HEK293 (cell line): ENCODE data around the gene IDNK.
A peak's percentile ranks its signal among the peaks of the same experiment; 100 is the strongest.

Source experiments
- GLIS2 ChIP-seq: fragments of 450-650 bp; formaldehyde crosslinking; IDR thresholded peaks from 2 replicates; pipeline ENCODE4 v1.5.1; 2016; ENCODE audit warnings: missing biosample characterization, missing genetic modification characterization
- HOXA7 ChIP-seq: sonication (generic); formaldehyde crosslinking; IDR thresholded peaks from 2 replicates; pipeline ENCODE4 v1.8.1; 2022; ENCODE audit warnings: missing genetic modification reagents, borderline replicate concordance
- TCF7L2 ChIP-seq: IDR thresholded peaks from 2 replicates; pipeline ENCODE4 v1.6.1; 2011; ENCODE audit warnings: low read depth, mild to moderate bottlenecking, inconsistent platforms, low read length, moderate library complexity, borderline replicate concordance
- ZNF169 ChIP-seq: fragments of 450-650 bp; formaldehyde crosslinking; IDR thresholded peaks from 2 replicates; pipeline ENCODE4 v1.5.1; 2016; ENCODE audit warnings: missing biosample characterization, missing genetic modification characterization
- ZNF221 ChIP-seq: fragments of 450-650 bp; formaldehyde crosslinking; IDR thresholded peaks from 2 replicates; pipeline ENCODE4 v1.5.1; 2017; ENCODE audit warnings: missing biosample characterization, missing genetic modification characterization, borderline replicate concordance
- ZNF654 ChIP-seq: fragments of 450-650 bp; formaldehyde crosslinking; IDR thresholded peaks from 2 replicates; pipeline ENCODE4 v1.5.1; 2016; ENCODE audit warnings: low read depth, missing biosample characterization, missing genetic modification characterization
- TF ChIP-seq, protein P1 (sequence below): fragments of 450-650 bp; formaldehyde crosslinking; IDR thresholded peaks from 2 replicates; pipeline ENCODE4 v1.5.1; 2016; ENCODE audit warnings: missing biosample characterization, missing genetic modification characterization
- TF ChIP-seq, protein P2 (sequence below): fragments of 450-650 bp; formaldehyde crosslinking; IDR thresholded peaks from 2 replicates; pipeline ENCODE4 v1.5.1; 2016; ENCODE audit warnings: missing biosample characterization, missing genetic modification characterization
- TF ChIP-seq, protein P3 (sequence below): fragments of 450-650 bp; IDR thresholded peaks from 2 replicates; pipeline ENCODE4 v1.5.1; 2018; ENCODE audit warnings: missing biosample characterization, mild to moderate bottlenecking, missing genetic modification characterization

DNA sequence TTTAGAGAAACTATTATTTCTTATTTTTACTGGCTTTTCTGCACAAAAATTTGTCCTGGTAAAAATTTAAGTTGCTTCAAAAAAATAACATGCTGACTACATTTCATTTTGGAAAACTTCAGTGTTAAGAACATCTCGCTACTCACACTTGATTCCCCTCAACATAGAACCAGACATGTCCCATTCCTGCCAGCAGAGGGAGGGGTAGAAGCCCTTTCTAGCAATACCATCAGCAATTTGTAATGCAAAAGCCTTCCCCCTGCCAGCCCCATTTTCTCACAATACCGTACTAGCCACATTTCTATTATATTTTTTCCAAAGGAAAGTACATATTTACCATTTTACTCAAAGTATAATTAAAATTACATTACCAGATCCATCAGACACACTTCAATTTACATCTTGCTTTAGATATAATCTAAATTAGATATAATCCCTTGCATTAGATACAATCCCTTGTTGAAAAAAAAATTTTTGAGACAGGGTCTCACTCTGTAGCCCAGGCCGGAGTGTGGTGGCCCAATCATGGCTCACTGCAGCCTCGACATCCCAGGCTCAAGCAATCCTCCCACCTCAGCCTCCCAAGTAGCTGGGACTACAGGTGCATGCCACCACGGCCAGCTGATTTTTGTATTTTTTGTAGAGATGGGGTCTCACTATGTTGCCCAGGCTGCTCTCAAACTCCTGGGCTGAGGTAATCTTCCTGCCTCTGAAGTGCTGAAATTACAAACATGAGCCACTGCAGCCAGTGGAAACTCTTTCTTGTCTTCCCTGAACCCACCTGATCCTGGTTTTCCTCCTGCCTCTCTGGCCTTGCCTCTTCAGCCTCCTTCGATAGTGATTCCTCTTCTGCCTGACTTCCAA, 39.6 kb upstream of the IDNK start:
- TF ChIP-seq, protein P1, sequence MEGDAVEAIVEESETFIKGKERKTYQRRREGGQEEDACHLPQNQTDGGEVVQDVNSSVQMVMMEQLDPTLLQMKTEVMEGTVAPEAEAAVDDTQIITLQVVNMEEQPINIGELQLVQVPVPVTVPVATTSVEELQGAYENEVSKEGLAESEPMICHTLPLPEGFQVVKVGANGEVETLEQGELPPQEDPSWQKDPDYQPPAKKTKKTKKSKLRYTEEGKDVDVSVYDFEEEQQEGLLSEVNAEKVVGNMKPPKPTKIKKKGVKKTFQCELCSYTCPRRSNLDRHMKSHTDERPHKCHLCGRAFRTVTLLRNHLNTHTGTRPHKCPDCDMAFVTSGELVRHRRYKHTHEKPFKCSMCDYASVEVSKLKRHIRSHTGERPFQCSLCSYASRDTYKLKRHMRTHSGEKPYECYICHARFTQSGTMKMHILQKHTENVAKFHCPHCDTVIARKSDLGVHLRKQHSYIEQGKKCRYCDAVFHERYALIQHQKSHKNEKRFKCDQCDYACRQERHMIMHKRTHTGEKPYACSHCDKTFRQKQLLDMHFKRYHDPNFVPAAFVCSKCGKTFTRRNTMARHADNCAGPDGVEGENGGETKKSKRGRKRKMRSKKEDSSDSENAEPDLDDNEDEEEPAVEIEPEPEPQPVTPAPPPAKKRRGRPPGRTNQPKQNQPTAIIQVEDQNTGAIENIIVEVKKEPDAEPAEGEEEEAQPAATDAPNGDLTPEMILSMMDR (tag by site-specific recombination) = no peak
- TF ChIP-seq, protein P2, sequence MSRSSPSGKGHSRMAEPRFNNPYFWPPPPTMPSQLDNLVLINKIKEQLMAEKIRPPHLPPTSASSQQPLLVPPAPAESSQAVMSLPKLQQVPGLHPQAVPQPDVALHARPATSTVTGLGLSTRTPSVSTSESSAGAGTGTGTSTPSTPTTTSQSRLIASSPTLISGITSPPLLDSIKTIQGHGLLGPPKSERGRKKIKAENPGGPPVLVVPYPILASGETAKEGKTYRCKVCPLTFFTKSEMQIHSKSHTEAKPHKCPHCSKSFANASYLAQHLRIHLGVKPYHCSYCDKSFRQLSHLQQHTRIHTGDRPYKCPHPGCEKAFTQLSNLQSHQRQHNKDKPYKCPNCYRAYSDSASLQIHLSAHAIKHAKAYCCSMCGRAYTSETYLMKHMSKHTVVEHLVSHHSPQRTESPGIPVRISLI (tag by site-specific recombination) = no peak
- no peak for TF ChIP-seq ZNF169 (tag by site-specific recombination)
- no peak for TF ChIP-seq HOXA7
- no peak for TF ChIP-seq ZNF221 (tag by site-specific recombination)
- no peak for TF ChIP-seq GLIS2 (tag by site-specific recombination)
- 0 out of 2 replicates have a peak, but pooled peaks have one; percentile 8 for TF ChIP-seq ZNF654 (tag by site-specific recombination)
- TF ChIP-seq, protein P3, sequence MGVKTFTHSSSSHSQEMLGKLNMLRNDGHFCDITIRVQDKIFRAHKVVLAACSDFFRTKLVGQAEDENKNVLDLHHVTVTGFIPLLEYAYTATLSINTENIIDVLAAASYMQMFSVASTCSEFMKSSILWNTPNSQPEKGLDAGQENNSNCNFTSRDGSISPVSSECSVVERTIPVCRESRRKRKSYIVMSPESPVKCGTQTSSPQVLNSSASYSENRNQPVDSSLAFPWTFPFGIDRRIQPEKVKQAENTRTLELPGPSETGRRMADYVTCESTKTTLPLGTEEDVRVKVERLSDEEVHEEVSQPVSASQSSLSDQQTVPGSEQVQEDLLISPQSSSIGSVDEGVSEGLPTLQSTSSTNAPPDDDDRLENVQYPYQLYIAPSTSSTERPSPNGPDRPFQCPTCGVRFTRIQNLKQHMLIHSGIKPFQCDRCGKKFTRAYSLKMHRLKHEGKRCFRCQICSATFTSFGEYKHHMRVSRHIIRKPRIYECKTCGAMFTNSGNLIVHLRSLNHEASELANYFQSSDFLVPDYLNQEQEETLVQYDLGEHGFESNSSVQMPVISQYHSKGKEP (tag by site-specific recombination) = no peak
- no peak for TF ChIP-seq TCF7L2
